Mesendoderm (in vitro differentiated cells): ENCODE measurements around the gene C1QTNF8.

Experiments
- DNase-seq: peaks from one replicate; pipeline ENCODE4 v3.0.0; 2013
- H2AK5ac ChIP-seq: 2 replicates; pipeline ENCODE4 v1.6.1; 2013; ENCODE audit warnings: low read length, inconsistent platforms
- H2BK120ac ChIP-seq: 2 replicates; pipeline ENCODE4 v1.6.1; 2013; ENCODE audit warnings: low read depth, mild to moderate bottlenecking, low read length, moderate library complexity, mixed read lengths
- H2BK15ac ChIP-seq: replicated peaks from 2 replicates; pipeline ENCODE4 v1.6.1; 2013; ENCODE audit warnings: low read depth, mild to moderate bottlenecking, moderate library complexity
- H2BK5ac ChIP-seq: 2 replicates; pipeline ENCODE4 v1.6.1; 2013; ENCODE audit warnings: low read length, inconsistent platforms
- H3K18ac ChIP-seq: 2 replicates; pipeline ENCODE4 v1.6.1; 2013; ENCODE audit warnings: mild to moderate bottlenecking, low read length, mixed read lengths
- H3K23ac ChIP-seq: one replicate; pipeline ENCODE4 v1.6.1; 2013; ENCODE audit warnings: low read length
- H3K27ac ChIP-seq: 2 replicates; pipeline ENCODE4 v1.5.1; 2013; ENCODE audit warnings: low read depth, mild to moderate bottlenecking, inconsistent platforms, low read length, moderate library complexity
- H3K27me3 ChIP-seq: 2 replicates; pipeline ENCODE4 v1.6.1; 2013; ENCODE audit warnings: low read length, control low read depth, mild to moderate bottlenecking, inconsistent platforms; ENCODE audit not compliant: insufficient read depth, poor library complexity
- H3K36me3 ChIP-seq: 2 replicates; pipeline ENCODE4 v1.6.1; 2013; ENCODE audit warnings: low read length, inconsistent platforms; ENCODE audit not compliant: control insufficient read depth, insufficient read depth
- H3K4ac ChIP-seq: one replicate; pipeline ENCODE4 v1.6.1; 2013; ENCODE audit warnings: low read depth, mild to moderate bottlenecking, low read length, moderate library complexity
- H3K4me1 ChIP-seq: 2 replicates; pipeline ENCODE4 v1.6.1; 2013; ENCODE audit warnings: low read depth, low read length, inconsistent platforms; ENCODE audit not compliant: control insufficient read depth
- H3K4me2 ChIP-seq: 2 replicates; pipeline ENCODE4 v1.6.1; 2013; ENCODE audit warnings: low read length
- H3K4me3 ChIP-seq: 2 replicates; pipeline ENCODE4 v1.5.1; 2013; ENCODE audit warnings: mild to moderate bottlenecking, low read length
- H3K56ac ChIP-seq: one replicate; pipeline ENCODE4 v1.6.1; 2013; ENCODE audit warnings: low read length
- H3K79me1 ChIP-seq: 2 replicates; pipeline ENCODE4 v1.6.1; 2013; ENCODE audit warnings: low read length, inconsistent platforms
- H3K79me2 ChIP-seq: 2 replicates; pipeline ENCODE4 v1.6.1; 2013; ENCODE audit warnings: mild to moderate bottlenecking, low read length; ENCODE audit not compliant: control insufficient read depth, insufficient read depth
- H3K9ac ChIP-seq: 2 replicates; pipeline ENCODE4 v1.6.1; 2013; ENCODE audit warnings: low read length, inconsistent platforms
- H4K5ac ChIP-seq: one replicate; pipeline ENCODE4 v1.6.1; 2013; ENCODE audit warnings: low read length
- H4K8ac ChIP-seq: one replicate; pipeline ENCODE4 v1.6.1; 2013; ENCODE audit warnings: low read depth, mild to moderate bottlenecking, control low read depth, low read length, moderate library complexity
- WGBS: extraction: QIAGEN DNeasy Blood & Tissue Kit; methylation state at CpG from one replicate; pipeline ENCODE4 v1.1.7; 2013; ENCODE audit warnings: low lambda C conversion rate, missing lambda C conversion rate; ENCODE audit not compliant: insufficient coverage; ENCODE audit errors: extremely low coverage; 5-methylcytosine and 5-hydroxymethylcytosine counted together

C1QTNF8 gene

DNA sequence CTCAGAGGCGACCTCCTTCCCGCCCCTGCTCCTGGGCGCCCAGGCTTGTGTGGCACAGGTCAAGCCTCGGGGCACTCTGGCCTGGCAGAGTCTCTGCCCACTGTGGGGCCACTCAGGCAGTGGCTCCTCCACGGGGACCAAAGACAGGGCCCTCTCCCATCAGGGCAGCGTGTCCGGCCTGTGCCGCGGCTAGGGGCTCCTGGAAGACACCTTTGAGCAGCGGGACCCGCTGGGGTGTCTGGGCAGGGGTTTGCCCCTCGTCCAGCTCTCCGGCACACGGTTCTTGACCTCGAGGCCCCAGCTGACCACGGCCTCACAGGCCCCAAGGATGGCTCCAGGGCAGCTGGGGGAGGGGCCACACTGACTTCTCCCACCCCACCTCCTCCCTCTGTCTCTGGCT, 48.2 kb downstream of the C1QTNF8 start:
- H2BK120ac ChIP-seq = no peak overlapping the region
- H3K27ac ChIP-seq = no peak overlapping the region
- H3K36me3 ChIP-seq = no peaks in the 10 kb centered on the region
- no peak overlapping the region for H2BK15ac ChIP-seq
- no peaks in the 10 kb centered on the region for H3K79me2 ChIP-seq
- no peaks in the 10 kb centered on the region for H3K79me1 ChIP-seq
- no CpG with 5 or more reads among the region's 16 CpGs for WGBS
- no peak overlapping the region for H3K56ac ChIP-seq
- H3K27me3 ChIP-seq = no peaks in the 10 kb centered on the region
- no peak overlapping the region for H2BK5ac ChIP-seq
- DNase-seq = no peak
- no peak overlapping the region for H3K23ac ChIP-seq
- H3K18ac ChIP-seq = no peak overlapping the region
- H3K4me3 ChIP-seq = no peak overlapping the region
- no peak overlapping the region for H3K9ac ChIP-seq
- no peak overlapping the region for H3K4me2 ChIP-seq
- H4K5ac ChIP-seq = no peak overlapping the region
- no peaks in the 10 kb centered on the region for H3K4me1 ChIP-seq
- H3K4ac ChIP-seq = no peak overlapping the region
- no peak overlapping the region for H2AK5ac ChIP-seq
- no peak overlapping the region for H4K8ac ChIP-seq

DNA sequence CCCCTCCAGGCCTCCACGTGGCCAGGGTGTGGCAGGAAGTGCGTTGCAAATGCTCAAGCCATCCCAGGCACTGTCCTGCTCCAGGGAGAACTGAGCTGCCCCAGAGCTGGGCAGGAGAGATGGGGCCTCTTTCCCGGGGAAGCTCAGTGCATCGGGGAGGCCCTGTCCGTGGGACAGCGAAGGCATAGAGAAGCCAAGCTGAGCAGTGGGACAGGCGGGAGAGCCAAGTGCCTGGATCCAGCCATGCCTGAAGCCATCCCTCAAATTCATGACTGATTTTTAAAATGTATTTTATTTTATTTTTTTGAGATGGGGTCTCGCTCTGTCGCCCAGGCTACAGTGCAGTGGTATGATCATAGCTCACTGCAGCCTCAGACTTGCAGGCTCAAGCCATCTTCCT, 48.9 kb downstream of the C1QTNF8 start:
- no peak overlapping the region for H4K5ac ChIP-seq
- no peak for DNase-seq
- H3K79me1 ChIP-seq = no peaks in the 10 kb centered on the region
- H3K18ac ChIP-seq = no peak overlapping the region
- H3K36me3 ChIP-seq = no peaks in the 10 kb centered on the region
- no peaks in the 10 kb centered on the region for H3K4me1 ChIP-seq
- H4K8ac ChIP-seq = no peak overlapping the region
- no peak overlapping the region for H2AK5ac ChIP-seq
- no peak overlapping the region for H2BK5ac ChIP-seq
- no peaks in the 10 kb centered on the region for H3K79me2 ChIP-seq
- no peak overlapping the region for H3K4me3 ChIP-seq
- H3K4me2 ChIP-seq = no peak overlapping the region
- WGBS = no CpG with 5 or more reads among the region's 9 CpGs
- H2BK120ac ChIP-seq = no peak overlapping the region
- no peak overlapping the region for H3K4ac ChIP-seq
- no peak overlapping the region for H3K9ac ChIP-seq
- no peaks in the 10 kb centered on the region for H3K27me3 ChIP-seq
- H3K56ac ChIP-seq = no peak overlapping the region
- H3K23ac ChIP-seq = no peak overlapping the region
- no peak overlapping the region for H3K27ac ChIP-seq
- no peak overlapping the region for H2BK15ac ChIP-seq

DNA sequence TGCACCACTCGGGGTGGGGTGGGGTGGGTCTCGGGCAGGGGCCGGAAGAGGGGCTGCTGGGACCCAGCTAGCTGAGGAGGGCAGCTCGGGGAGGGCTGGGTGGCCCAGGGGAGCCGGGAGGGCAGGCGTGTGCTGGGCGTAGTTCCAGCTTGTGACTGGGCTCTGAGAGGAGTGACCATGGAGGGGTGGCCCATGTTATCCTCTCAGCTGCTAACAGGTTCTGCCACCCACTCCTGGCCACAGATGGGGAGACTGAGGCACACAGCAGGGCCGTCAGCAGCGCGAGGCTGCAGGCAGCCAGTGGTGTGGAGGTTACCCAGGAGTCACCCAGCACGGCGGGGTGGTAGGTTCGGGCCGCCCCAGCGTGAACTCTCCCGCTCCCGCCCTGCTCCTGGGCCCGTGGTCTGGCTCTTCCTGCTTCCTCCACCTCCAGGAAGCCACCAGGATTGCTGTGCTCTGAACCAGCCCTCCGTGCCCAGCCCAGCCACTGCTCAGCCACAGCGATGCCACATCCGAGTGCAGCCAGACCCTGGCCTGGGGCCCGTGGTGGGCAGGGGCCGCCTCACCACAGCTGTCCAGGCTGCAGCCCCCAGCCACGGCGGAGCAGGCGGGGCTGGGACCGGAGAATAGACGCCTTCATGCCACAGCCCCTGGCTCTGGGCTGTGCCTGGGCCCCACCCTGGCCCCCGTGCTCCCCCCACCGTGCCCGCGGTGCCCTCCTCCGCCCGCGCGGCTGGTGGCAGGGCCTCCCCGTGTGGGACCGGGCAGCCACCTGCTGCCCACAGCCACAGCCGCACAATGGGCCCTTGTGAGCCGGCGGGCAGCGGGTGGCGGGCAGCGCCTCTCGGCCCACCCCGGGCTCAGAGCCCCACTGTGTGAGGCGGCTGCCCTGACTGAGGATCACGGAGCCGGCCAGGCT, 49.8 kb downstream of the C1QTNF8 start:
- Histone ChIP-seq H3K27ac (no peak overlapping the region), H3K4ac (no peak overlapping the region), H3K56ac (no peak overlapping the region), H2BK15ac (no peak overlapping the region), H3K23ac (no peak overlapping the region), H3K4me3 (no peak overlapping the region), H4K8ac (no peak overlapping the region), H4K5ac (no peak overlapping the region), H3K4me2 (no peak overlapping the region), H2BK120ac (no peak overlapping the region), H3K27me3 (no peaks in the 10 kb centered on the region), H3K36me3 (no peaks in the 10 kb centered on the region), H2BK5ac (no peak overlapping the region), H3K9ac (no peak overlapping the region), H3K18ac (no peak overlapping the region), H3K79me1 (no peaks in the 10 kb centered on the region), H3K79me2 (no peaks in the 10 kb centered on the region), H3K4me1 (no peaks in the 10 kb centered on the region), H2AK5ac (no peak overlapping the region)
- no CpG with 5 or more reads among the region's 49 CpGs for WGBS
- DNase-seq = no peak

DNA sequence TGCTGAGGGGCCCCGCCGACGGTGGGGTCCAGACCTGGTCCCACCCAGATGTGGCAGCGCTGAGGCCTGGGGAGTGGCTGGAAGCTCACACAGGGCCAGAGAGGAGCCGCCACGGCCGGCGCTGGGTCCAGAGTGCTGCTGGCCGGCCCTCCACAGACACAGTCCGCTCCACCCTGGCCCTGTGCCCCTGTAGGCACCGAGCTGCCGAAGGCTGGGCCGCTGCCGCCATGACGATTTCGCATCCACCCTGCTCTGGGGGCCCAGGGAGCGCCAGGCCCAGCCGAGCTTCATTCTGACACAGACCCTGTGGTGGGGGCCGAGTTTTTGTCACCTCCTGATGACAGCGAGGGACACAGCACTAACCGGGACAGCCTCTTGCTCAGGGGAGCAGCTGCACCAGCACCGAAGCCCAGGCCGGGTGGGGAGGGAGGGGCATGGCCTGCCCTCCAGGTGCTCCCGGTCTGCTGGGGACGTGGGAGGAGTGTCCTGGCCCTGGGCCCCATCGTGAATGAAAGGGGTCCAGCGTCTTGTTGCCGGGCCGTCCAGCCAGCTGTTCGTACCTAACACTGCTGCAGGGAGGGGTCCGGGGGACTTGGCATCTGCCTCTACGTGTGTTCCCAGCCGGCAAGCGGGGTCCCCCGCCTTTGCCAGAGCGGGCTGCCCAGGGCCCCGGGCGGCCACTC, 50.6 kb downstream of the C1QTNF8 start:
- Histone ChIP-seq H3K23ac (no peak overlapping the region), H2AK5ac (no peak overlapping the region), H3K18ac (no peak overlapping the region), H4K8ac (no peak overlapping the region), H3K36me3 (no peaks in the 10 kb centered on the region), H4K5ac (no peak overlapping the region), H3K27me3 (no peaks in the 10 kb centered on the region), H3K27ac (no peak overlapping the region), H3K79me1 (no peaks in the 10 kb centered on the region), H3K4me1 (no peaks in the 10 kb centered on the region), H3K4me3 (no peak overlapping the region), H2BK5ac (no peak overlapping the region), H2BK120ac (no peak overlapping the region), H2BK15ac (no peak overlapping the region), H3K4me2 (no peak overlapping the region), H3K56ac (no peak overlapping the region), H3K79me2 (no peaks in the 10 kb centered on the region), H3K9ac (no peak overlapping the region), H3K4ac (no peak overlapping the region)
- no peak for DNase-seq
- WGBS = no CpG with 5 or more reads among the region's 38 CpGs

DNA sequence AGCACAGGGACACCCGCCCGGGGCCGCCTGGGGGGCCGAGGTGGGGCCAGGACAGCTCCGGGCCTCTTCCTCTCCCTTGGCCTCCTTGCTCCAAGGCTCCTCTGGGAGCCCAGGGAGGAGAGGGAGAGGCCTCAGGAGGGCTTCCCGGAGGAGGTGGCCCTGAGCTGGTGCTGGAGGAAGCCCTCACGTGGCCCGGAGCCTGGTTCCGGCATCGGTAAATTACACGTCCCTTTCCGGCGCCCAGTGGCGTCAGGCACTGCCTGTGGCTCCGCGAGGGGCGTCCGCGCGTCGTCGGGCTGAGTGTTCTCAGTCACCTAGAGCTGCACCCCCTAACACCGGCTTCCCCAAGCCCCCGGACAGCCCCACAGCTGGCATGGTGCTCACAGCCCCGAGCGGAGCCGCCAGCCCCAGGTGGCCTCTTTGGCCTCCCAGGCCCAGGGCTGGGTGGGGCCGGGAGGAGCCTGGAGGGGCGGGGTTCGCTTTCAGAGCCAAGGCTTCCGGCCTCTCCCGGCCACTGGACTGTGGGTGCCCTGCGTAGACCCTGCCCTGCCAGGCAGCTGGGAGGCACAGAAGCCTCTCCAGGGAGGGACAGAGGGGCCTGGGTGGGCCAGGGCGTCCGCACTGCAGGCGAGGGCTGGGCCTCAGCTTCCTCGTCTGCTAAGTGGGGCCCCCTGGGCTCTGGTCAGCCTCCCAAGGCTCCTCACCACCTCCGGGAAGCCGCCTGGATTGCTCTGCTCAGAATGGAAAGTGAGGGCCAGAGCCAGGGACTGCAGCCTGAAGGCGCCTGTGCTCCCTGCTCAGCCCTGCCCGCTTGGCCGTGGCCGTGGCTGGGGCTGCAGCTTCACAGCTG, 51.4 kb downstream of the C1QTNF8 start:
- no peak overlapping the region for H2BK15ac ChIP-seq
- no peak overlapping the region for H2BK5ac ChIP-seq
- no peak overlapping the region for H3K27ac ChIP-seq
- no peak overlapping the region for H3K23ac ChIP-seq
- no peaks in the 10 kb centered on the region for H3K79me2 ChIP-seq
- H2AK5ac ChIP-seq = no peak overlapping the region
- H3K4me2 ChIP-seq = no peak overlapping the region
- DNase-seq = no peak
- H3K18ac ChIP-seq = no peak overlapping the region
- no peak overlapping the region for H3K9ac ChIP-seq
- H3K27me3 ChIP-seq = no peaks in the 10 kb centered on the region
- no peaks in the 10 kb centered on the region for H3K36me3 ChIP-seq
- no peak overlapping the region for H3K56ac ChIP-seq
- H2BK120ac ChIP-seq = no peak overlapping the region
- H3K4ac ChIP-seq = no peak overlapping the region
- H4K5ac ChIP-seq = no peak overlapping the region
- H3K79me1 ChIP-seq = no peaks in the 10 kb centered on the region
- H3K4me3 ChIP-seq = no peak overlapping the region
- WGBS = no CpG with 5 or more reads among the region's 43 CpGs
- no peak overlapping the region for H4K8ac ChIP-seq
- no peaks in the 10 kb centered on the region for H3K4me1 ChIP-seq
